Effector CD8-positive, alpha-beta T cell (primary cell): ENCODE measurements around the gene CCDC185.
"Not testable (repeated sequence)": the region's sequence is repeated elsewhere in the genome, so short reads cannot be mapped to it uniquely, and the experiment has no call there.

Experiments used
- DNase-seq: peaks from one replicate; lab custom pipeline; 2025; lab: John Stamatoyannopoulos, UW

CCDC185 gene

GRCh38 chr1:223394706-223395105 lies 1.5 kb downstream of the CCDC185 start:
- DNase-seq = no peak

- not testable (repeated sequence) for DNase-seq
Observed at GRCh38 chr1:223399393-223399792, 6.2 kb downstream of the CCDC185 start.

- no peak for DNase-seq
Observed at GRCh38 chr1:223401873-223402789, 8.9 kb downstream of the CCDC185 start.

GRCh38 chr1:223402790-223403142 lies 9.6 kb downstream of the CCDC185 start:
- DNase-seq = no peak

GRCh38 chr1:223403184-223403815 lies 10.1 kb downstream of the CCDC185 start:
- no peak for DNase-seq

GRCh38 chr1:223405507-223405906 lies 12.3 kb downstream of the CCDC185 start:
- DNase-seq = no peak

GRCh38 chr1:223410036-223410435 lies 16.8 kb downstream of the CCDC185 start:
- DNase-seq = no peak

GRCh38 chr1:223411309-223411708 lies 18.1 kb downstream of the CCDC185 start:
- no peak for DNase-seq

GRCh38 chr1:223411710-223412109 lies 18.5 kb downstream of the CCDC185 start:
- no peak for DNase-seq

- DNase-seq = no peak
Observed at GRCh38 chr1:223413216-223413615, 20.0 kb downstream of the CCDC185 start.

- no peak for DNase-seq
Observed at GRCh38 chr1:223417444-223417843, 24.2 kb downstream of the CCDC185 start.

- no peak for DNase-seq
Observed at GRCh38 chr1:223417903-223418663, 24.9 kb downstream of the CCDC185 start.

- no peak for DNase-seq
Observed at GRCh38 chr1:223419115-223419514, 25.9 kb downstream of the CCDC185 start.

- DNase-seq = no peak
Observed at GRCh38 chr1:223419561-223419960, 26.3 kb downstream of the CCDC185 start.

- no peak for DNase-seq
Observed at GRCh38 chr1:223421025-223421424, 27.8 kb downstream of the CCDC185 start.

- DNase-seq = no peak
Observed at GRCh38 chr1:223421676-223422075, 28.5 kb downstream of the CCDC185 start.

GRCh38 chr1:223422911-223423310 lies 29.7 kb downstream of the CCDC185 start:
- no peak for DNase-seq

GRCh38 chr1:223423641-223424233 lies 30.5 kb downstream of the CCDC185 start:
- DNase-seq = no peak

GRCh38 chr1:223425550-223425949 lies 32.3 kb downstream of the CCDC185 start:
- no peak for DNase-seq

GRCh38 chr1:223426936-223427335 lies 33.7 kb downstream of the CCDC185 start:
- no peak for DNase-seq

GRCh38 chr1:223429313-223429731 lies 36.1 kb downstream of the CCDC185 start:
- DNase-seq = no peak

GRCh38 chr1:223429821-223430220 lies 36.6 kb downstream of the CCDC185 start:
- DNase-seq = no peak
